NCI-H446 treated with DMSO at 0.1 percent for 48 hours (cell line): Measurements from ENCODE around the gene NAA16.

Experiments
- DNase-seq: peaks from one replicate; lab custom pipeline; 2025; lab: John Stamatoyannopoulos, UW

NAA16 gene

GRCh38 chr13:41304551-41304950 lies 6.5 kb upstream of the NAA16 start:
- DNase-seq, result no peak

DNA sequence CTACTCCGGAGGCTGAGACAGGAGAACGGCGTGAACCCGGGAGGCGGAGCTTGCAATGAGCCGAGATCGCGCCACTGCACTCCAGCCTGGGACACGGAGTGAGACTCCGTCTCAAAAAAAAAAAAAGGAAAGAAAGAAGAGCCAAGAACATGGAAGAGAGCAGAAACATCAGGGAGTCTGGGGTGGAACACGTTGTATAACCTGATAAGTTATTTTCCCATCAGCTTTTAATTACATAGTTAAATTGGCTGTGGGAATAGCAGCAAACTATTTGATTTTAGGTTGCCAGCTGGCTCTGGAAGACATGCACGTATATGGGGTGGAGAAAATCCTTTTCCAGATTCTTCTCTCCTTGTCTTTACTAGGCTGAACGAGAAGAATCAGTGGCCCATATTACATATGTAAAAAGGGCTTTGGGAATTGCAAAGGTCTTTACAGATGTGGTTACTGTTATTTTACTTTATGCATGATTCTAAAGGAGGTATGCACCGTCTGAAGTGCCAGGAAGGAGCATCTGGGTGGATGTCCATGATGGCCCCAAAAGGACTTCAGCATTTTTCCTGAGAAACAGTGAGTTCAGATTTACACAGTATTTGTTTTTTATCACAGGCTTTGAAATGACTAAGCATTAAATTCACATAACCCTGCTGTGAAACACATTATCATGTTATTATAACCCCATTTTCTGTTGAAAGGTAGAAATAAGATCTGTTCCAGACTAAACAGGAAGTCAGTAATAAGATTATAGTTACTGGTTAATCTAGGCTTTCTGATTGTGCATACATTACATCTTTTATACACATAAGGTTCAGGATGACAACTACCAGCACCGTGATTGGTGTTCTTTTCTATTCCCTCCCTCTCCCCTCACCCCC lies 4.6 kb upstream of the NAA16 start:
- DNase-seq, result no peak

- DNase-seq, result no peak
These were observed 3.0 kb upstream of the NAA16 start for GRCh38 chr13:41307884-41308640.

GRCh38 chr13:41311406-41312175 lies 524 bp downstream of the NAA16 start:
- DNase-seq, result no peak

DNA sequence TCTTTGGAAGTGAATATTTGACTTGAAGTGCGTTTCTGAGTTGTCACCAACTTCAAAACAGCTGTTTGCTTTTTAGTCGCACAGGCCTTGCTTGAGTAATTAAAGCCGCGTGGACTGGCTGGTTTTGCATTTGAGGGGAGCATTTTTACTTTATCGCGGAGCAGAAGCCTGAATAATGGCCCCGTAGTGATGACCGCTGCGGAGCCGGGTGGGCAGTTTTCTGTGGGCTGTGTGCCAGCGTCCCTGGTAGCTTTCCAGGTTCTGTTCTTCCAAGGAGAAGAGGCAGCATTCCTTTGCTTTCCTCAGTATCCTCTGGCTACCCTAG lies 1.1 kb downstream of the NAA16 start:
- no peak for DNase-seq

GRCh38 chr13:41313117-41313516 lies 2.0 kb downstream of the NAA16 start:
- DNase-seq, result no peak

GRCh38 chr13:41313659-41314197 lies 2.7 kb downstream of the NAA16 start:
- DNase-seq, result no peak

DNA sequence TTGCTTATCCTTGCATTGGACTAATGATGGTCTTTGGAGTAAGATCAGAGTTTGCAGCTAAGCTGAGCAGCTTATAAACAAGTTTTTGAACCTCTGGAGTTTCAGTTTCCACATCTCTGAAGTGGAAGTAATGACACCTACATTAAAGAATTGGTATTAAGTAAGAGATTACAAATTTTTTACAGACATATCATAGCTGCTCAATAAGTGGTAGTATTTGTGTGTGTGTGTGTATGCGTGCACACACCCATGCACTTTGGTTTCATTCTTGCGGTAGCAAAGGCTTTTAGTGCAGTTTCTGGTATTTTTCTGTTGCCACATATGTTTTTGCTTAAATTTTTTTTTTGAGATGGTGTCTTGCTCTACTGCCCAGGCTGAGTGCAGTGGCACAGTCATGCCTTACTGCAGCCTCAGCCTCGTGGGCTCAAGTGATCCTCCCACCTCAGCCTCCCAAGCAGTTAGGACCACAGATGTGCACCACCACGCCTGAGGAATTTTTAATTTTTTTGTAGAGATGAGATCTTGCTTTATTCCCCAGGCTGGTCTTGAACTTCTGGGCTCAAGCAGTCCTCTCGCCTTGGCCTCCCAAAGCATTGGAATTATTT lies 4.5 kb downstream of the NAA16 start:
- no peak for DNase-seq

- no peak for DNase-seq
These were observed 6.2 kb downstream of the NAA16 start for GRCh38 chr13:41317243-41317642.

GRCh38 chr13:41325752-41326151 lies 14.7 kb downstream of the NAA16 start:
- no peak for DNase-seq

GRCh38 chr13:41326661-41327060 lies 15.6 kb downstream of the NAA16 start:
- no peak for DNase-seq

- no peak for DNase-seq
These were observed 17.1 kb downstream of the NAA16 start for GRCh38 chr13:41327994-41328790.

- no peak for DNase-seq
These were observed 21.8 kb downstream of the NAA16 start for GRCh38 chr13:41332829-41333228.

GRCh38 chr13:41334810-41335209 lies 23.7 kb downstream of the NAA16 start:
- no peak for DNase-seq

GRCh38 chr13:41344358-41344757 lies 33.3 kb downstream of the NAA16 start:
- DNase-seq, result no peak

DNA sequence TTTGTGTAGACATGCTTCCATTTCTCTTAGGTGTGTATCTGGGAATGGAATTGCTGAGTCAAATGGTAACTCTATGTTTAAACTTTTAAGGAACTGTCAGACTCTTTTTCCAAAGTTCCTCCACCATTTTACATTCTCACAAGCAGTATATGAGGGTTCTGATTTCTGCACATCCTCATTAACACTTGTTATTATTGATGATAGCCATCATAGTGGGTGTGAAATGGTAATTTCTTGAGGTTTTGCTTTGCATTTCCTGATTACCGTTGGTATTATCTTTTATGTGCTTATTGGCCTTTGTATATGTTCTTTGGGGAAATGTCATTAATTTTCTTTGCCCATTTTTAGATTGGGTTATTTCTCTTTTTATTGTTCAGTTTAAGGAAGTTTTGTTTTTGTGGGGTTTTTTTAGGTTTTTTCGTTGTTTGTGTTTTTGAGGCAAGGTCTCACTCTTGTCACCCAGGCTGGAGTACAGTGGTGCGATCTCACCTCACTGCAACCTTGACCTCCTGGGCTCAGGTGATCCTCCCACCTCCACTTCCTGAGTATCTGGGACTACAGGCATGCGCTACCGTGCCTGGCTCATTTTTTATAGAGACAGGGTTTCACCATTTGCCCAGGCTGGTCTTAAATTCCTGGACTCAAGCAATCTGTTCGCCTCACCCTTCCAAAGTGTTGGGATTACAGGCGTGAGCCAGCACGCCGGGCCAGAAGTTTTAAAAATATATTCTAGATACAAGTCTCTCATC lies 34.3 kb downstream of the NAA16 start:
- DNase-seq, result no peak

DNA sequence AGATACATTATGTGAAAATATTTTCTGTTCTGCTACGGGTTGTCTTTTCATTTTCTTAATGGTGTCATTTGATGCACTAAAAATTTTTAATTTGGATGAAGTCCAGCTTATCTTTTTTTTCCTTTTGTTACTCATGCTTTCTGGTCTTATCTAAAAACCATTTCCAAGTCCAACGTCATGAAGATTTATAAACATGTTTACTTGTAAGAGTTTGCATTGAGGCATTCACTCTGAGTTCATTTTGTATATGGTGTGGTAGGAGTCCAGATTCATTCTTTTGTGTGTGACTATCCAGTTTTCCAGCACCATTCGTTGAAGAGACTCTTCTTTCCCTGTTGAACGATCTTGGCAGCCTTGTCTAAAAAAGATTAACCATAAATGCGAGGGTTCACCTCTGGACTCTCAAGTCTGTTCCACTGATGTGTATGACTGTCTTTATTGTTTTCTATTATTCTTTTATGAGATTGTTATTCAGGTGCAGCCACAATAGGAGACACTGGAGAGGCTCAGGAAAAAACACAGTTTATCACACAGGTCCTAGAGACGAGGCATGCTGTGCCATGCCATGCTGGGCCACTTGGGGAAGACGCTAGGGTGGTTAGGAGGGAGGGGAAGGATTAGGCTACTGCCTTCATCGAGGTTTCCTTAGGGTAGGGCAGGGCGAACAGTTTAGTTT lies 35.0 kb downstream of the NAA16 start:
- no peak for DNase-seq

DNA sequence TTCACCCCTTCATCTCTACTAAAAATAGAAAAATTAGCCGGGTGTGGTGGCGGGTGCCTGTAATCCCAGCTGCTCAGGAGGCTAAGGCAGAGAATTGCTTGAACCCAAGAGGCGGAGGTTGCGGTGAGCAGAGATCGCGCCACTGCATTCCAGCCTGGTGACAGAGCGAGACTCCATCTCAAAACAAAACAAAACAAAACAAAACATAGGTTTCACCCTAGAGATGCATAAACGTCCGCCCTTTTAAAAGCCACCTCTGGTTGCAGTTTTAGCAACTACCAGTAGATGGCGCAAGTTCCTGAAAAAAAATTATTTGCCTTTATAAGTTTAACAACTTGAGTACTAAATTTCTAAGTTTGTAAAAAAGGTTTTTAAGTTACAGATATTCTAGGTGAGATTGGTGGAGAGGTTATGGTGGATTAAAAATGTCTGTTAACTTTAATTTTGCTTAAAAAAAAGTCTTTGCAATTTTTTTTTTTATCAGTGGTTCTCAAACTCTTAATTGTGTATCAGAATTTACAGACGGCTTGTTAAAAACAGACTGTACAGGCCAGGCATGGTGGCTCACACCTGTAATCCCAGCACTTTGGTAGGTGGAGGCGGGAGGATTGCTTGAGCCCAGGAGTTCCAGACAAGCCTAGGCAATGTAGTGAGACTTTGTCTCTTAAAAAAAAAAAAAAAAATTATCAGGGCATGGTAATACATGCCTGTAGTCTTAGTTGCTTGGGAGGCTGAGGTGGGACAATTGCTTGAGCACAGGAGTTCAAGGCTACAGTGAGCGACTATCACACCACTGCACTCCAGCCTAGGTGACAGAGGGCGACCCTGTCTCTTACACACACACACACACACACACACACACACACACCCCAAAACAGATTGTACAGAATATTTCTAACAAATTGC lies 42.1 kb downstream of the NAA16 start:
- no peak for DNase-seq

DNA sequence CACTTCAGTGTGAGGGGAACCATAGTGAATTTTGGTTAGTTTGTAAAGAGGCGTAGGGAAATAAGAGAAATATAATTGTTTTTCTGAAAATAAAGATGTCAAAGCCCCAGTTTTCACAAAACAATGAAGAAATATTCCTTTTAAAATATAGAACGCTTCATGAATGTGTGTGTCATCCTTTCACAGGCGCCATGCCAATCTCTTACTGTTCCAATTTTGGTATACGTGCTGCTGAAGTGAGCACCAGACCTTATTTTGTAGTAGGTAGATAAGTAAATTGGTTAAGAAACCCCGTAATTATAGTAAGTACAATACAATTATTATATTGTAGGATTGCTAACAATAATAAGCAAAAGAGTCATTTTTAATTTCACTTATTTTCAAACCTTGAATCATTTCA lies 43.3 kb downstream of the NAA16 start:
- DNase-seq, result no peak
